T-cell (primary cell): Measurements from ENCODE around the gene NR2E3. TPM values are rescaled to one million over a fixed set of nuclear protein-coding genes. Genes with fewer than 3 reads are reported as not detected.

Source experiments
- ATAC-seq, 4 experiments: fragments of 200-7000 bp in 3 of 4; fragments of 150-1000 bp in 1 of 4; cut with Tn5 transposase; replicated peaks in 1 of 4; 1 replicate in 3 of 4; 2 replicates in 1 of 4; pipeline ENCODE4 v1.10.0; 2021; ENCODE audit warnings: moderate library complexity in 3 of 4, mild to moderate bottlenecking in 2 of 4, moderate number of reproducible peaks in 1 of 4
- CTCF ChIA-PET, 2 donors: fragments of 300-600 bp; sonication (Branson Sonifier 250); formaldehyde crosslinking; loops; one replicate each; lab custom pipeline; 2022; ENCODE audit warnings: antibody characterized with exemption in 2 of 2; lab: Charles Lee
- POLR2A ChIA-PET, 2 donors: fragments of 300-600 bp; sonication (Branson Sonifier 250); formaldehyde crosslinking; loops; one replicate each; lab custom pipeline; 2022; ENCODE audit warnings: antibody characterized with exemption in 2 of 2; lab: Charles Lee
- DNase-seq, 35 experiments: peaks; one replicate each; pipeline versions ENCODE4 v3.0.0 to v3.0.0-alpha.2; 2013 to 2023
- H3K27ac ChIP-seq: one replicate; pipeline ENCODE4 v1.5.1; 2013; ENCODE audit warnings: low read length
- H3K27me3 ChIP-seq, 2 experiments: replicated peaks in 1 of 2; 1 replicate in 1 of 2; 2 replicates in 1 of 2; pipeline versions ENCODE4 v1.6.1 to v1.7.0; 2013; ENCODE audit warnings: low read length in 1 of 2, mixed read lengths in 1 of 2; ENCODE audit not compliant: control insufficient read depth in 2 of 2, insufficient read depth in 2 of 2; ENCODE audit errors: extremely low read depth in 1 of 2
- H3K36me3 ChIP-seq, 2 donors: 1 replicate in 1 of 2; 2 replicates in 1 of 2; pipeline versions ENCODE4 v1.6.1 to v1.7.0; 2013; ENCODE audit warnings: low read length in 1 of 2; ENCODE audit not compliant: control insufficient read depth in 2 of 2, insufficient read depth in 1 of 2; ENCODE audit errors: extremely low read depth in 1 of 2
- H3K4me1 ChIP-seq, 2 experiments: 1 replicate in 1 of 2; 2 replicates in 1 of 2; pipeline versions ENCODE4 v1.6.1 to v1.7.0; 2013; ENCODE audit warnings: low read length in 2 of 2, mixed read lengths in 1 of 2; ENCODE audit not compliant: insufficient read depth in 2 of 2, control insufficient read depth in 1 of 2; ENCODE audit errors: extremely low read depth in 1 of 2
- H3K4me3 ChIP-seq, 2 donors: 1 replicate in 1 of 2; 2 replicates in 1 of 2; pipeline versions ENCODE4 v1.5.1 to v1.7.0; 2013; ENCODE audit warnings: mild to moderate bottlenecking in 2 of 2, low read length in 1 of 2, moderate library complexity in 1 of 2; ENCODE audit not compliant: control insufficient read depth in 1 of 2; ENCODE audit errors: extremely low read depth in 1 of 2
- H3K9me3 ChIP-seq: 2 replicates; pipeline ENCODE4 v1.7.0; 2013
- H3K27ac Mint-ChIP-seq, 2 donors: one replicate each; pipeline ENCODE4 v1.8.0; 2020 to 2021; ENCODE audit warnings: mild to moderate bottlenecking in 2 of 2, mixed read lengths in 2 of 2
- H3K27me3 Mint-ChIP-seq, 2 donors: one replicate each; pipeline ENCODE4 v1.8.0; 2021 to 2022; ENCODE audit warnings: mixed read lengths in 2 of 2
- H3K36me3 Mint-ChIP-seq: one replicate; pipeline ENCODE4 v1.8.0; 2021; ENCODE audit warnings: mixed read lengths
- H3K4me1 Mint-ChIP-seq, 3 donors: one replicate each; pipeline ENCODE4 v1.8.0; 2020 to 2022; ENCODE audit warnings: mixed read lengths in 3 of 3, mild to moderate bottlenecking in 1 of 3
- H3K4me3 Mint-ChIP-seq, 3 donors: one replicate each; pipeline ENCODE4 v1.8.0; 2020 to 2022; ENCODE audit warnings: mild to moderate bottlenecking in 3 of 3, mixed read lengths in 3 of 3, moderate library complexity in 3 of 3
- H3K9me3 Mint-ChIP-seq, 3 donors: one replicate each; pipeline ENCODE4 v1.8.0; 2020 to 2022; ENCODE audit warnings: mixed read lengths in 3 of 3
- WGBS: methylation state at CpG from one replicate; pipeline ENCODE4 v1.1.5; 2013; ENCODE audit warnings: missing lambda C conversion rate; ENCODE audit not compliant: insufficient coverage; 5-methylcytosine and 5-hydroxymethylcytosine counted together
- total RNA-seq, 35 experiments: library from RNA in 6 of 35; stranded (reverse) in 6 of 35; fragments of 120-200 nt in 1 of 35; gene quantifications; one replicate each; pipeline versions ENCODE4 v1.2.1 to v1.2.4 and lab custom pipeline; 2013 to 2026

NR2E3 gene
- total RNA-seq, 5 donors from 2014 or later (not counting 1 experiment from before 2014, with no cell fraction given) = not detected

DNA sequence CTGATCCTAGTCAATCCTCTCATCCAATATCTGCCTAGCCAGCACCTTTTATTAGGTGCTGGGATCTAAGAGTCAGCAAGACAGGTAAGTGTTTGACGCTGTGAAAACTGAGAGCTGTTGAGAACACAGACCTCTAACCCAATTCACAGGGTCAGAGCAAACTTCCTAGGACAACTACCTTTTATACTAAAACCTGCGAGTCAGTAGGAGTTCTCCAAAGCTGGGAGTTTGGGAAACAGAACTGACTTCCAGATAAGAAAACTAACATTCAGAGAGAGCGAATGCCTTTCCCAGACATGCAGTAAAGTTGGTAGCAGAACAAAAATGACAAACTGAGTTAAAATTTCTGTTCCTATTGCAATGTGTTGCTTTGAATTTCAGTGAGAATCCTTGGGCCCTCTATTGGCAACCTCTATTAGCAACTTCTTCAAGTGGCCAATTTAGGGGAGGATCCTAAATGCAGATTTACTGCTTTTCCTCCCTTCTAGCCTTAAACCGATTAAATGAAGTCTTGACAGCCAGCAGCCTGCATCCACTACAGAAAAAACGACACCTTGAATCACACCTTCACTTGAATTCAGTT is 11.3 kb downstream of the NR2E3 start:
- H3K9me3 ChIP-seq = no peaks in the 10 kb centered on the region
- Mint-ChIP-seq H3K4me3 (no peak overlapping the region), H3K27ac (no peak overlapping the region), H3K27me3 (no peaks in the 10 kb centered on the region), H3K36me3 (peaks cover 59% of the 10 kb centered on the region), H3K4me1 (no peaks in the 10 kb centered on the region), H3K9me3 (peaks cover 4 to 56% (median 39%) of the 10 kb centered on the region in 3 donors)
- ChIA-PET CTCF (no interaction called here), POLR2A (no interaction called here)
- peaks cover 0 to 7% of the 10 kb centered on the region in 2 donors for H3K36me3 ChIP-seq
- no peak overlapping the region for H3K27ac ChIP-seq
- no peaks in the 10 kb centered on the region for H3K4me1 ChIP-seq
- ATAC-seq = no peak
- H3K4me3 ChIP-seq = no peak overlapping the region
- no peak for DNase-seq
- H3K27me3 ChIP-seq = no peaks in the 10 kb centered on the region
- WGBS = 100% methylated on average over 2 of the region's 5 CpGs

DNA sequence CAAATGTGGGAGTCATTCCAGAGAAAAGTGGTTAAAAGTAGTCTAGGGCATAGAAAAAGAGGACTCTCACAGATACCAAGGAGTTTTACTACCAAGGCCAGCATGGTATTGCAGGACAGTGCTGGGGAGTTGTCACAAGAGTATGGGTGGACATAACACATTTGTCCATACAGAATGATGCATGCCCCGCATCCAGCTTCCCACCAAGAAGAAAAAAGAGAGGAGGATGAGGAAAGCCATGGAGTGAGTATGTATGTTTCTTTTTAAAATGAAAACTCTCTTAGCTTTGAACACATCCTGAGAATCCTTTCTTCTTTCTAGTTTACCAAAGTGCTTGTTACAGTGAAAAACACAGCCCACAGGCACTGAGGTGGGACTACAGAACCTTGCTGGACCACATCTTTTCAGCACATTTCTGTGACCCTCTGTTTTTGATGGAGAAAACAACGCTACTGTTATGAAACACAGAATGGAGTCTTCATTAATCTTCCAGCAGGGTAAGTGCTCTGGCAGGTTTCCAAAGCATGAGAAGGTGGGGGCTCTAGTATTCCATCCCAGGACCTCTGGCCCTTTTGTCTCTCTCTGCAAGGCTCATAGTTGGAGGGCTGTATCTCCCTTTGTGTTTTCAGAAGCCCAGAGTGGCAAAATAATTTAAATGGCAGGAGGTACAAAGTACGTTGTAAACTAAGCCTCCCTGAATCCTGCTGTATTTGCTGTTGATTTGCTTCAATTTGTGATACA is 12.7 kb downstream of the NR2E3 start:
- Histone ChIP-seq H3K36me3 (peaks cover 3 to 20% of the 10 kb centered on the region in 2 donors), H3K4me3 (no peak overlapping the region), H3K4me1 (no peaks in the 10 kb centered on the region), H3K27me3 (no peaks in the 10 kb centered on the region), H3K9me3 (no peaks in the 10 kb centered on the region), H3K27ac (no peak overlapping the region)
- ATAC-seq (no peak), DNase-seq (no peak)
- WGBS = 71% methylated on average over 1 of the region's 3 CpGs
- Mint-ChIP-seq H3K4me3 (no peak overlapping the region), H3K27ac (no peak overlapping the region), H3K4me1 (no peaks in the 10 kb centered on the region), H3K27me3 (no peaks in the 10 kb centered on the region), H3K36me3 (peaks cover 74% of the 10 kb centered on the region), H3K9me3 (peaks cover 4 to 57% (median 38%) of the 10 kb centered on the region in 3 donors)
- CTCF ChIA-PET = no interaction called here
- POLR2A ChIA-PET = no interaction called here

- no peaks in the 10 kb centered on the region for H3K27me3 Mint-ChIP-seq
- H3K27ac Mint-ChIP-seq = no peak overlapping the region
- H3K9me3 Mint-ChIP-seq = peaks cover 0 to 51% (median 38%) of the 10 kb centered on the region in 3 donors
- H3K4me1 Mint-ChIP-seq = no peaks in the 10 kb centered on the region
- no peak for ATAC-seq
- peaks cover 3 to 27% of the 10 kb centered on the region in 2 donors for H3K36me3 ChIP-seq
- ChIA-PET CTCF (no interaction called here), POLR2A (no interaction called here)
- no peak overlapping the region for H3K27ac ChIP-seq
- H3K4me1 ChIP-seq = no peaks in the 10 kb centered on the region
- WGBS = 94% methylated on average over 3 of the region's 3 CpGs
- no peaks in the 10 kb centered on the region for H3K9me3 ChIP-seq
- H3K4me3 Mint-ChIP-seq = no peak overlapping the region
- peaks cover 77% of the 10 kb centered on the region for H3K36me3 Mint-ChIP-seq
- no peak overlapping the region for H3K4me3 ChIP-seq
- no peak for DNase-seq
- no peaks in the 10 kb centered on the region for H3K27me3 ChIP-seq
Measured at GRCh38 chr15:71823801-71824200, 13.4 kb downstream of the NR2E3 start.

- no peak for ATAC-seq
- Histone ChIP-seq H3K36me3 (peaks cover 3 to 41% of the 10 kb centered on the region in 2 donors), H3K4me3 (no peak overlapping the region), H3K4me1 (no peaks in the 10 kb centered on the region), H3K9me3 (no peaks in the 10 kb centered on the region), H3K27ac (no peak overlapping the region), H3K27me3 (no peaks in the 10 kb centered on the region)
- CTCF ChIA-PET = no interaction called here
- POLR2A ChIA-PET = no interaction called here
- whole genome bisulfite sequencing = 100% methylated on average over 2 of the region's 4 CpGs
- no peak for DNase-seq
- Mint-ChIP-seq H3K9me3 (peaks cover 0 to 44% (median 36%) of the 10 kb centered on the region in 3 donors), H3K4me3 (no peak overlapping the region), H3K27me3 (no peaks in the 10 kb centered on the region), H3K36me3 (peaks cover 88% of the 10 kb centered on the region), H3K27ac (no peak overlapping the region), H3K4me1 (no peaks in the 10 kb centered on the region)
Measured at GRCh38 chr15:71825021-71825730, 14.8 kb downstream of the NR2E3 start.

GRCh38 chr15:71826196-71826595 is 15.8 kb downstream of the NR2E3 start:
- H3K27ac ChIP-seq = no peak overlapping the region
- Mint-ChIP-seq H3K36me3 (peaks cover 91% of the 10 kb centered on the region), H3K9me3 (peaks cover 0 to 36% (median 28%) of the 10 kb centered on the region in 3 donors), H3K27ac (no peak overlapping the region), H3K27me3 (no peaks in the 10 kb centered on the region), H3K4me3 (no peak overlapping the region), H3K4me1 (no peaks in the 10 kb centered on the region)
- peaks cover 3 to 43% of the 10 kb centered on the region in 2 donors for H3K36me3 ChIP-seq
- H3K27me3 ChIP-seq = no peaks in the 10 kb centered on the region
- no peaks in the 10 kb centered on the region for H3K9me3 ChIP-seq
- 89% methylated on average over 2 of the region's 5 CpGs for WGBS
- POLR2A ChIA-PET = no interaction called here
- CTCF ChIA-PET = no interaction called here
- DNase-seq (no peak), ATAC-seq (no peak)
- H3K4me1 ChIP-seq = no peaks in the 10 kb centered on the region
- no peak overlapping the region for H3K4me3 ChIP-seq

- Mint-ChIP-seq H3K36me3 (peaks cover 69% of the 10 kb centered on the region), H3K4me3 (no peak overlapping the region), H3K27me3 (no peaks in the 10 kb centered on the region), H3K4me1 (no peaks in the 10 kb centered on the region), H3K27ac (no peak overlapping the region), H3K9me3 (peaks cover 0 to 4% (median 4%) of the 10 kb centered on the region in 3 donors)
- Histone ChIP-seq H3K36me3 (peaks cover 6 to 44% of the 10 kb centered on the region in 2 donors), H3K27me3 (no peaks in the 10 kb centered on the region), H3K4me1 (no peaks in the 10 kb centered on the region), H3K9me3 (no peaks in the 10 kb centered on the region), H3K27ac (no peak overlapping the region), H3K4me3 (no peak overlapping the region)
- DNase-seq = no peak
- POLR2A ChIA-PET = interaction anchor here in 1 of 2 donors (0.7 kb wide), 1 partner anchor 32 kb away, joined by 19 read pairs; no protein-coding TSS in a partner anchor
- CTCF ChIA-PET = interaction anchor here in 1 of 2 donors (0.7 kb wide), 1 partner anchor 46 kb away, joined by 6 read pairs; no protein-coding TSS in a partner anchor
- no CpG with 5 or more reads among the region's 2 CpGs for WGBS
- no peak for ATAC-seq
Measured at GRCh38 chr15:71830981-71831380, 20.6 kb downstream of the NR2E3 start.
